Astrocyte (in vitro differentiated cells and primary cell): ENCODE data around the gene MIOX.

Source experiments
- EZH2 ChIP-seq: IDR thresholded peaks from 2 replicates; pipeline ENCODE4 v1.6.1; 2012; ENCODE audit warnings: mild to moderate bottlenecking, low read length, inconsistent platforms; ENCODE audit not compliant: insufficient read depth
- TF ChIP-seq, protein P1 (sequence below): IDR thresholded peaks from 2 replicates; pipeline ENCODE4 v1.5.1; 2011; ENCODE audit warnings: low read depth, mild to moderate bottlenecking, inconsistent platforms, low read length, moderate library complexity; ENCODE audit not compliant: insufficient read depth

DNA sequence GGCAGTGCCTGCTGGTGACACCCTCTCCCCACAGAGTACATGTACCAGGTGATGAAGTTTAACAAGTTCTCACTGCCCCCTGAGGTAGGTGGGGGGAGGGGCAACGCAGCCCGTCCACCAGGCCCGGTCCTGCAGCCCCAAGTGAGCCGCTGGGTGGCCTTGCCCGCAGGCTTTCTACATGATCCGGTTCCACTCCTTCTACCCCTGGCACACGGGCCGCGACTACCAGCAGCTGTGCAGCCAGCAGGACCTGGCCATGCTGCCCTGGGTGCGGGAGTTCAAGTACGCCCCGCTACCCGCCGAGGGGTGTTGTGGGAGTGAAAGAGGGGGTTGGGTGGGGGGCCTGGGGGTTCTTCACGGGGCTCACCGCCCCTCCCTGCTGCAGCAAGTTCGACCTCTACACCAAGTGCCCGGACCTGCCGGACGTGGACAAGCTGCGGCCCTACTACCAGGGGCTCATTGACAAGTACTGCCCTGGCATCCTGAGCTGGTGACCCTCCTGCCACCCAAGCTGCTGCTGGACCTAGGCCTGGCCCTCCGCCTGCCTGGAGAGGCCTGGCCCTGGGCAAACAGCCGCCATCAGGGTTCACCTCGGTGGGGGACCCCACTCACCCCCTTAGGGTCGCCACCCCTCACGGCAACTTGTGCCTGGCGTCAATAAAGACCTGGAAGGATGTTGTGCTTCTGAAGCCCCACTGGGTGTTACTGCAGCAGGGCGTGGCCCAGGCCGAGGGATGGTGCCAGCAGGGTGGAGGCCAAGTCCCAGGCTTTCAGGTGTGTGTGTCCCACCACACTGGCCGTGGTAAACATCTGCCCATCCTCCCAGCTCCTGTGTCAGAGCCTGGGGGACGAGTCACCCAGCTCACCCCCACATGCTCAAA is 2.9 kb downstream of the MIOX start:
- TF ChIP-seq, protein P1, sequence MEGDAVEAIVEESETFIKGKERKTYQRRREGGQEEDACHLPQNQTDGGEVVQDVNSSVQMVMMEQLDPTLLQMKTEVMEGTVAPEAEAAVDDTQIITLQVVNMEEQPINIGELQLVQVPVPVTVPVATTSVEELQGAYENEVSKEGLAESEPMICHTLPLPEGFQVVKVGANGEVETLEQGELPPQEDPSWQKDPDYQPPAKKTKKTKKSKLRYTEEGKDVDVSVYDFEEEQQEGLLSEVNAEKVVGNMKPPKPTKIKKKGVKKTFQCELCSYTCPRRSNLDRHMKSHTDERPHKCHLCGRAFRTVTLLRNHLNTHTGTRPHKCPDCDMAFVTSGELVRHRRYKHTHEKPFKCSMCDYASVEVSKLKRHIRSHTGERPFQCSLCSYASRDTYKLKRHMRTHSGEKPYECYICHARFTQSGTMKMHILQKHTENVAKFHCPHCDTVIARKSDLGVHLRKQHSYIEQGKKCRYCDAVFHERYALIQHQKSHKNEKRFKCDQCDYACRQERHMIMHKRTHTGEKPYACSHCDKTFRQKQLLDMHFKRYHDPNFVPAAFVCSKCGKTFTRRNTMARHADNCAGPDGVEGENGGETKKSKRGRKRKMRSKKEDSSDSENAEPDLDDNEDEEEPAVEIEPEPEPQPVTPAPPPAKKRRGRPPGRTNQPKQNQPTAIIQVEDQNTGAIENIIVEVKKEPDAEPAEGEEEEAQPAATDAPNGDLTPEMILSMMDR, result no peak
- TF ChIP-seq EZH2, result no peak
